ENCODE measurements around the gene HYOU1.

DNA sequence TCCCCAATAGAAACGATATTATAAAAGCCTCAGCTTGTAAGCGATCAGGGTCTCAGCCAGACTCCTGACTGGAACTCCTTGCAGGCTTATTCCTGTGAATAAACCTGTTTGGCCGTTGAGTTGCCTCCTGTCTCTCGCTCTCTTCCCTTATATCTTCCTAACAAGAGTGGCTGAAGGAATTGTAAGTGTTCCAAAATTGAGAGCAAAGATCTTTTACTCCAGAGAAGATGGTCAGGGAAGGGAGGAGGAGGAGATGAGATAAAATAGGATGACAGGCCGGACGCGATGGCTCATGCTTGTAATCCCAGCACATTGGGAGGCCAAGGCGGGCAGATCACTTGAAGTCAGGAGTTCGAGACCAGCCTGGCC, 25.1 kb downstream of the HYOU1 start:
- TF ChIP-seq, protein P1, sequence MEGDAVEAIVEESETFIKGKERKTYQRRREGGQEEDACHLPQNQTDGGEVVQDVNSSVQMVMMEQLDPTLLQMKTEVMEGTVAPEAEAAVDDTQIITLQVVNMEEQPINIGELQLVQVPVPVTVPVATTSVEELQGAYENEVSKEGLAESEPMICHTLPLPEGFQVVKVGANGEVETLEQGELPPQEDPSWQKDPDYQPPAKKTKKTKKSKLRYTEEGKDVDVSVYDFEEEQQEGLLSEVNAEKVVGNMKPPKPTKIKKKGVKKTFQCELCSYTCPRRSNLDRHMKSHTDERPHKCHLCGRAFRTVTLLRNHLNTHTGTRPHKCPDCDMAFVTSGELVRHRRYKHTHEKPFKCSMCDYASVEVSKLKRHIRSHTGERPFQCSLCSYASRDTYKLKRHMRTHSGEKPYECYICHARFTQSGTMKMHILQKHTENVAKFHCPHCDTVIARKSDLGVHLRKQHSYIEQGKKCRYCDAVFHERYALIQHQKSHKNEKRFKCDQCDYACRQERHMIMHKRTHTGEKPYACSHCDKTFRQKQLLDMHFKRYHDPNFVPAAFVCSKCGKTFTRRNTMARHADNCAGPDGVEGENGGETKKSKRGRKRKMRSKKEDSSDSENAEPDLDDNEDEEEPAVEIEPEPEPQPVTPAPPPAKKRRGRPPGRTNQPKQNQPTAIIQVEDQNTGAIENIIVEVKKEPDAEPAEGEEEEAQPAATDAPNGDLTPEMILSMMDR (IDR thresholded peaks at IDR 0.05 in 4 of 5, conservative IDR thresholded peaks at IDR 0.05 in 1 of 5): no peak
- no peak for TF ChIP-seq POLR2A (IDR thresholded peaks at IDR 0.05)
